K562 (cell line): ENCODE results near the gene SS18L1. TPM values are rescaled to one million over a fixed set of nuclear protein-coding genes. Genes with fewer than 3 reads are reported as not detected.

ENCODE experiments used
- ATAC-seq: fragments of 200-7000 bp; cut with Tn5 transposase; 3 replicates; pipeline ENCODE4 v1.9.1; 2020; ENCODE audit warnings: moderate library complexity
- BruUV-seq: library from RNA; stranded (reverse); fragments of 400-500 nt; replicated peaks from 2 replicates; lab custom pipeline; 2021; lab: Mats Ljungman, UMichigan
- CTCF ChIA-PET: fragments of 300-600 bp; formaldehyde crosslinking; extraction: SDS; loops from one replicate; lab custom pipeline; 2021; ENCODE audit warnings: low intra/inter-chr PET ratio; lab: Yijun Ruan, JAX
- POLR2A ChIA-PET: fragments of 300-600, 350-650 bp; sonication (Branson Sonifier 250); formaldehyde crosslinking; extraction: SDS; loops from one replicate; lab custom pipeline; 2021; ENCODE audit warnings: antibody characterized with exemption, inconsistent platforms; lab: Yijun Ruan, JAX
- DNase-seq, 4 experiments: peaks; one replicate each; pipeline versions ENCODE4 v3.0.0 to v3.0.0-alpha.2; 2011 to 2018; ENCODE audit warnings: low spot score in 3 of 4, mixed read lengths in 3 of 4; ENCODE audit errors: extremely low read depth in 1 of 4
- FAIRE-seq: peaks from 2 replicates; lab custom pipeline; 2011; peaks lifted over from hg19 to GRCh38; lab: Jason Lieb, UNC
- H2AFZ ChIP-seq: 2 replicates; pipeline ENCODE4 v1.6.0; 2011; ENCODE audit warnings: low read depth, low read length, control low read depth, inconsistent platforms
- H3K27ac ChIP-seq: fragments of 200-600 bp; 3 replicates; pipeline ENCODE4 v1.8.0; 2011; ENCODE audit warnings: low read depth, mild to moderate bottlenecking, control low read depth, inconsistent platforms, low read length, moderate library complexity, mixed read lengths; ENCODE audit errors: extremely low read depth
- H3K27me3 ChIP-seq, 2 experiments: fragments of 300-600 bp in 1 of 2; 2 replicates in 1 of 2; 3 replicates in 1 of 2; pipeline versions ENCODE4 v1.6.0 to v1.8.0; 2011; ENCODE audit warnings: inconsistent platforms in 2 of 2, low read length in 2 of 2, mild to moderate bottlenecking in 1 of 2, mixed read lengths in 1 of 2, moderate library complexity in 1 of 2; ENCODE audit not compliant: control insufficient read depth in 2 of 2, insufficient read depth in 2 of 2
- H3K36me3 ChIP-seq: fragments of 300-600 bp; 3 replicates; pipeline ENCODE4 v1.8.0; 2011; ENCODE audit warnings: mild to moderate bottlenecking, low read length, inconsistent platforms; ENCODE audit not compliant: control insufficient read depth, insufficient read depth
- H3K4me1 ChIP-seq, 2 experiments: fragments of 200-600 bp in 1 of 2; replicated peaks in 1 of 2; 2 replicates in 1 of 2; 3 replicates in 1 of 2; pipeline versions ENCODE4 v1.5.1 to v1.8.0; 2011; ENCODE audit warnings: inconsistent platforms in 2 of 2, low read length in 2 of 2, mild to moderate bottlenecking in 1 of 2, mixed read lengths in 1 of 2, moderate library complexity in 1 of 2; ENCODE audit not compliant: control insufficient read depth in 2 of 2, insufficient read depth in 2 of 2
- H3K4me2 ChIP-seq: 2 replicates; pipeline ENCODE4 v1.6.1; 2011; ENCODE audit warnings: low read length, control low read depth, inconsistent platforms, mixed read lengths; ENCODE audit not compliant: insufficient read depth
- H3K4me3 ChIP-seq: fragments of 200-600 bp; sonication (generic), shearing (Covaris generic); 2 replicates; pipeline ENCODE4 v1.5.1; 2016; ENCODE audit warnings: control low read depth, inconsistent platforms
- H3K79me2 ChIP-seq: fragments of 200-600 bp; 3 replicates; pipeline ENCODE4 v1.8.0; 2011; ENCODE audit warnings: low read length, inconsistent platforms; ENCODE audit not compliant: control insufficient read depth, insufficient read depth
- H3K9ac ChIP-seq, 2 experiments: 2 replicates each; pipeline versions ENCODE4 v1.6.0 to v1.6.1; 2011; ENCODE audit warnings: low read depth in 2 of 2, low read length in 2 of 2, control low read depth in 1 of 2, inconsistent platforms in 1 of 2, mild to moderate bottlenecking in 1 of 2, mixed read lengths in 1 of 2; ENCODE audit not compliant: insufficient read depth in 1 of 2
- H3K9me1 ChIP-seq: one replicate; pipeline ENCODE4 v1.6.0; 2011; ENCODE audit warnings: inconsistent platforms, mild to moderate bottlenecking, low read length, moderate library complexity; ENCODE audit not compliant: control insufficient read depth, insufficient read depth
- H3K9me3 ChIP-seq: replicated peaks from 2 replicates; pipeline ENCODE4 v1.5.1; 2011; ENCODE audit warnings: low read depth, low read length, inconsistent platforms; ENCODE audit not compliant: control insufficient read depth, insufficient read depth
- H4K20me1 ChIP-seq: replicated peaks from 2 replicates; pipeline ENCODE4 v1.6.1; 2011; ENCODE audit warnings: low read length, inconsistent platforms, mixed read lengths; ENCODE audit not compliant: control insufficient read depth, insufficient read depth
- CREBBP ChIP-seq: IDR thresholded peaks from one replicate; pipeline ENCODE4 v1.6.1; 2012; ENCODE audit warnings: low read depth, mild to moderate bottlenecking, control low read depth, inconsistent platforms, low read length
- CSDE1 ChIP-seq, 2 experiments: fragments of 450-650 bp; IDR thresholded peaks; 2 replicates each; pipeline ENCODE4 v1.6.1; 2016; ENCODE audit warnings: mild to moderate bottlenecking in 1 of 2
- GABPB2 ChIP-seq: fragments of 250-450 bp; sonication (Bioruptor Pico); conservative IDR thresholded peaks from 2 replicates; pipeline ENCODE4 v1.5.1; 2021; ENCODE audit warnings: mild to moderate bottlenecking
- HNRNPH1 ChIP-seq: fragments of 200-400 bp; formaldehyde crosslinking; optimal IDR thresholded peaks from 2 replicates; pipeline ENCODE3; 2017; ENCODE audit warnings: low read depth, mild to moderate bottlenecking, low read length, moderate library complexity
- MBD1 ChIP-seq: fragments of 250-450 bp; sonication (Bioruptor Pico); IDR thresholded peaks from 2 replicates; pipeline ENCODE4 v1.8.0; 2022; ENCODE audit warnings: inconsistent platforms
- MTA1 ChIP-seq: fragments of 450-650 bp; IDR thresholded peaks from 2 replicates; pipeline ENCODE4 v1.6.1; 2017; ENCODE audit warnings: borderline replicate concordance
- NUFIP1 ChIP-seq: fragments of 450-650 bp; IDR thresholded peaks from 2 replicates; pipeline ENCODE4 v1.6.1; 2018; ENCODE audit not compliant: partially characterized antibody
- RBM34 ChIP-seq: fragments of 200-400 bp; formaldehyde crosslinking; IDR thresholded peaks from 2 replicates; pipeline ENCODE4 v1.6.1; 2018; ENCODE audit warnings: low read length, borderline replicate concordance; ENCODE audit not compliant: insufficient read depth
- RREB1 ChIP-seq: fragments of 250-450 bp; sonication (Bioruptor Pico); IDR thresholded peaks from 2 replicates; pipeline ENCODE4 v1.4.0; 2020
- SMARCA5 ChIP-seq: fragments of 450-650 bp; IDR thresholded peaks from 2 replicates; pipeline ENCODE4 v1.6.1; 2016
- SMARCE1 ChIP-seq: fragments of 450-650 bp; IDR thresholded peaks from 2 replicates; pipeline ENCODE4 v1.7.1; 2016; ENCODE audit warnings: mild to moderate bottlenecking
- SMC3 ChIP-seq: conservative IDR thresholded peaks from 2 replicates; pipeline ENCODE4 v1.6.1; 2011; ENCODE audit warnings: low read depth, low read length, improper control_type of control experiment; ENCODE audit not compliant: insufficient read depth
- ZNF707 ChIP-seq: fragments of 250-450 bp; sonication (Bioruptor Pico); conservative IDR thresholded peaks from 2 replicates; pipeline ENCODE4 v1.8.0; 2022; ENCODE audit warnings: inconsistent platforms, mild to moderate bottlenecking, moderate library complexity
- ZNF830 ChIP-seq: fragments of 250-450 bp; sonication (Bioruptor Pico); IDR thresholded peaks from 2 replicates; pipeline ENCODE4 v1.5.0; 2021; ENCODE audit warnings: mild to moderate bottlenecking
- WGBS: fragments of 100-300 bp; shearing (Covaris generic); methylation state at CpG from one replicate; pipeline ENCODE4 v1.1.6; 2016; ENCODE audit warnings: low coverage, mixed read lengths; ENCODE audit not compliant: insufficient coverage; ENCODE audit errors: missing lambda C conversion rate; 5-methylcytosine and 5-hydroxymethylcytosine counted together
- in situ Hi-C: fragments of 300-500 bp; cut with MboI; formaldehyde crosslinking; loops from 4 replicates; pipeline ENCODE4 v1.15.0; 2018; ENCODE audit warnings: inconsistent platforms, mixed read lengths
- intact Hi-C: fragments of 100-400 bp; cut with micrococcal nuclease; formaldehyde crosslinking; loops from 2 replicates; pipeline ENCODE4 v1.14.2; 2022
- polyA plus RNA-seq, 8 experiments: library from polyadenylated mRNA; depleted of rRNA in 4 of 8; stranded (reverse) in 5 of 8; unstranded in 3 of 8; fragments of >200 nt; fragmentation: Nextera tagmentation in 2 of 8; fragmentation: Illumina TruSeq in 1 of 8; extraction: Ambion mirVana in 2 of 8; extraction: Trizol in 1 of 8; gene quantifications; 2 replicates each; pipeline versions ENCODE4 v1.2.1 to v1.2.3, GENCODE V29; 2011 to 2014; ENCODE audit warnings: inconsistent platforms in 1 of 8, missing spikeins in 1 of 8
- total RNA-seq, 7 experiments: library from RNA; depleted of rRNA in 6 of 7; stranded (reverse); fragments of >200 nt in 6 of 7; fragmentation: Illumina TruSeq in 2 of 7; extraction: Trizol in 2 of 7; gene quantifications; 2 replicates each; pipeline versions ENCODE4 v1.2.1 to v1.2.3, GENCODE V29; 2011 to 2021; ENCODE audit warnings: low replicate concordance in 1 of 7

SS18L1 gene
- total and polyA plus RNA-seq, 9 of the 15 experiments (the other 6 are each of a cell fraction or from before 2014, with no cell fraction given), result 2.7 to 28.3 (median 15.1) TPM

GRCh38 chr20:62129731-62130531 is 13.6 kb upstream of the SS18L1 start:
- TF ChIP-seq MBD1 (CRISPR knock-in tag), result no peak
- no peak for TF ChIP-seq CREBBP
- TF ChIP-seq SMARCA5, result no peak
- no peak for TF ChIP-seq SMARCE1
- TF ChIP-seq MTA1, result no peak
- TF ChIP-seq NUFIP1, result no peak
- no peak for TF ChIP-seq CSDE1 (IDR thresholded peaks at IDR 0.05)
- no peak for TF ChIP-seq ZNF830 (CRISPR knock-in tag)
- TF ChIP-seq HNRNPH1, result no peak
- TF ChIP-seq GABPB2 (CRISPR knock-in tag), result no peak
- no peak for TF ChIP-seq ZNF707 (CRISPR knock-in tag)
- TF ChIP-seq RREB1 (CRISPR knock-in tag), result no peak
- TF ChIP-seq RBM34, result no peak
- no peak for TF ChIP-seq SMC3
- ChIA-PET POLR2A (interaction anchor here (0.8 to 9.5 kb wide), 4 partner anchors 6 to 14 kb away, joined by 3 to 78 read pairs (median 4); no protein-coding TSS in a partner anchor), CTCF (no interaction called here)
- DNase-seq (no peak), FAIRE-seq (no peak), ATAC-seq (no peak)
- H3K9me1 ChIP-seq, result no peaks in the 10 kb centered on the region
- in situ Hi-C loops, result no loop called here
- intact Hi-C loops, result no loop called here
- WGBS, result 97% methylated on average over 19 of the region's 20 CpGs
- peaks cover 97% of the 10 kb centered on the region for H3K36me3 ChIP-seq
- H3K27ac ChIP-seq, result no peak overlapping the region
- H3K4me1 ChIP-seq, result peaks cover 0 to 7% of the 10 kb centered on the region in 2 experiments; a peak in 1 of 5 replicates
- no peak overlapping the region for H3K4me3 ChIP-seq
- H3K27me3 ChIP-seq, result no peaks in the 10 kb centered on the region
- H3K4me2 ChIP-seq, result no peak overlapping the region
- H3K79me2 ChIP-seq, result peaks cover 10% of the 10 kb centered on the region; the same call in 2 of the 3 replicates
- no peaks in the 10 kb centered on the region for H3K9me3 ChIP-seq
- H4K20me1 ChIP-seq, result 0 out of 2 replicates have a peak, but pooled peaks cover 8% of the 10 kb centered on the region
- no TSS peak for BruUV-seq
- no peak overlapping the region for H3K9ac ChIP-seq
- no peak overlapping the region for H2AFZ ChIP-seq
